HUDEP-2 (cell line): ENCODE measurements around the gene TTC16.

Source experiments
- DNase-seq, 76 experiments: peaks; one replicate each; lab custom pipeline; 2025; ENCODE audit not compliant: unreplicated experiment in 76 of 76; lab: John Stamatoyannopoulos, UW

TTC16 gene

DNA sequence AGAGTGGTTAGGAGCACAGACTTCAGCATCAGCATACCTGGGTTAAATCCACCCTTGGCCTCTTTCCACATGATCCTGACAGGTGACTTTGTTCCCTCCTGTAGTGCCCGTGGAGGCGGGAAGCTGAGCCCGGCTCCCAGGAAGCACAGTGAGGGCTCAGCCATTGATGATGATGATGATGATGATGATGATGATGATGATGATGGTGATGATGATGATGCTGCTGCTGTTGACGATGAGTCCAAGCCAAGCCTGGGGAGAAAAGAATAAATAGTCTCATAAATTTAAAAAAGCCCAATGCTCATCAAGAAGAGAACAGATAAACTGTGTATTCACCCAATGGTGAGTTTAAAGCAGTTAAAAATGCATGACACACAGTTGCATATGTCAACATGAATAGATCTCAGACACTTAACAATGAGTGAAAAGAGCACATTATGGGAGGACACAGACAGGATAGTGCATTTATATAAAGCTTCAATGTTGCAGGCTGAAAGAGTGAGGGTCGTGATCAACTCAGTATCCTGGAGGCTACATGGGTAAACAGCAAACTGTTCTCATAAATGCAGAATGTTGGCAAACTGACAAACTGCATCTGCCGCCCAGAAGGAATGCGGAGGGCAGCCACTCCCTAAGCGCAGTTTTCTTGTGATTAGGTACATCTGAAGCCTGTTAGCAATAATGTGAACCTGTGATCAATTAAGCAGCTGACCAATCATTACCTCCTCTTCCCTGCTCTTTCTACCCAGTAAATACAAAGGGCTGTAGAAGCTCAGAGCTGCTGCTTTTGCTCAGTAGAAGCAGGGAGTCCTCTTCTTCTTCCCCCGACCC is 20.8 kb upstream of the TTC16 start:
- no peak for DNase-seq

- no peak for DNase-seq
Observed at GRCh38 chr9:127697575-127697974, 18.3 kb upstream of the TTC16 start.

- no peak for DNase-seq
Observed at GRCh38 chr9:127698386-127698785, 17.5 kb upstream of the TTC16 start.

GRCh38 chr9:127698985-127699670 is 16.8 kb upstream of the TTC16 start:
- peak in 66 of 76 experiments; percentile 11 to 93 (median 80) for DNase-seq

DNA sequence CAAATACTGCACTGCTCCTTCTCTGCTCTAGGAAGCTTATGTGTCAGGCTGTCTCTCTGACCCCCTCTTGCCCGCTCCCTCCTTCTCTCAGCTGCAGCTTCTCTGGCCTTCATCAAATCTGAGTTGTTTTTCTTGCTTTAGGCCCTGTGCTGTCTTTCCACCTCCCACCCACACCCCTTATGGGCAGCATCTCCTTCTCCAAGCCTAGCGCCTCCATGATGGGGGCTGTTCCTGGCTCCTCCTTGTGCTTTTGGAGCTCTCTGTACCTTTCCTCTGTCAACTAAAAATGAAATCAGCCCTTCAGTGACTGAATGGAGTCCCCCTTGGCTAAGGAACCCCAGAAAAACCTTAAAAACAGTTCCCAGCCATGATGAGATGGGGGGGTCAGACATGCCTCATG is 15.7 kb upstream of the TTC16 start:
- DNase-seq: no peak

GRCh38 chr9:127700594-127701255 is 15.2 kb upstream of the TTC16 start:
- no peak for DNase-seq

GRCh38 chr9:127703289-127703946 is 12.5 kb upstream of the TTC16 start:
- DNase-seq: no peak

DNA sequence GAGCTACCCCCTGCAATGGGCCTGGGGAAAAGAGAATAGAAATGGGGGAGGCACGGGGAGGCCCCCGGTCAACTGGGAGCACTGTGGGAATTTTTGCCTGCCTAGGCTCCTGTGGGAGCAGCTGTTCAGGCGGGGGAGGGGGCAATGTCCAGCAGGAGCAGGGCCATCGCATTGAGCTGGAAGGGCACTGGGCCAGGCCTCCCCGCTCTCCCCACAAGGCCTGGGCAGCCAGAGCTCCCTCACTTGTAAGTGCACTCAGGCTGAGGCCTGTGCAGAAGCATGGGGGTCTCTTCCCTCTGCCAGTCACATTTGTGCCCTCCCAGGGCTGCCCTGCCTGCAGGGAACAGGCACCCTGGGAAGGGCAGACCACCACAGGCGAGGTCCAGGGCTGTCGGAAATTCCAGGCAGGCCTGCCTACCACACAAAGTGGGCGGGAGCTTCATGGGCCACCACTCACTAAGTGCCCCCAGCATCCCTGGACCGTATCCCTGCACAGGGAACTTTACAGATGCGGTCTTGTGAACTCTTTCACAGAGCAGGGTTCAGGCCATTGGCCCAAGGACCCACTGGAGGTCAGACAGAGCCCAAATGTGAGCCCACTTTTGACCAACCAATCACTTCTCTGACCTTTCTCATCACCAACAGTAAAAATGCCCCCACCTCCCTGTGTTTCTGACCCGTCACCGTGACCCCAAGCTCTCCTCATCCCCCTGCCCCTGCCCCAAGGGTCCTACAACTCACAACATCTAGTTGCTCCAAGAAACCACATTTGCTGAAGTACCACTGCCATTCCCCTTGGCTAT is 10.1 kb upstream of the TTC16 start:
- no peak for DNase-seq

- no peak for DNase-seq
Observed at GRCh38 chr9:127706836-127707241, 9.0 kb upstream of the TTC16 start, which contains the start of gene CFAP157. TSS of gene CFAP157 (plus strand) at chr9:127706988. CDS start at chr9:127707032, 44 bp downstream.

DNA sequence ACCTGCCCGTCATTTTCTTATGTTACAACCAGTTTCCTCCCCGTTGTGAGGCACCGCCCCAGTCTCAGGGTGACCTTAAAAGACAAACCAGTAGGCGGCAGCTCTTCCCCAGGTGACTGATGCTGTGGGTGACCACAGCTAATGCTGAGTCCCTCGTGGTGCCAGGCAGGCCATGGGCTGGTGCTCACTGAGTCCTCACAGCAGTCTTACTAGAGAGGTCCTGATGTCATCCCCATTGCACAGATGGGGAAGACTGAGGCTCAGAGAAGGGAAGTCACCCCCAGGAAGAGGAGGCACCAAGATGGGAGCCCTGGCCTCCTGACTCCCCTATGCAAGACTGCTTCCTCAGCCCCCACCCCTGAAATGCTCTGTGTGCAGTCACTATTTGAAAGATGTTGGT is 8.1 kb upstream of the TTC16 start:
- DNase-seq: peak in 2 of 76 experiments; percentile 2 to 6

DNA sequence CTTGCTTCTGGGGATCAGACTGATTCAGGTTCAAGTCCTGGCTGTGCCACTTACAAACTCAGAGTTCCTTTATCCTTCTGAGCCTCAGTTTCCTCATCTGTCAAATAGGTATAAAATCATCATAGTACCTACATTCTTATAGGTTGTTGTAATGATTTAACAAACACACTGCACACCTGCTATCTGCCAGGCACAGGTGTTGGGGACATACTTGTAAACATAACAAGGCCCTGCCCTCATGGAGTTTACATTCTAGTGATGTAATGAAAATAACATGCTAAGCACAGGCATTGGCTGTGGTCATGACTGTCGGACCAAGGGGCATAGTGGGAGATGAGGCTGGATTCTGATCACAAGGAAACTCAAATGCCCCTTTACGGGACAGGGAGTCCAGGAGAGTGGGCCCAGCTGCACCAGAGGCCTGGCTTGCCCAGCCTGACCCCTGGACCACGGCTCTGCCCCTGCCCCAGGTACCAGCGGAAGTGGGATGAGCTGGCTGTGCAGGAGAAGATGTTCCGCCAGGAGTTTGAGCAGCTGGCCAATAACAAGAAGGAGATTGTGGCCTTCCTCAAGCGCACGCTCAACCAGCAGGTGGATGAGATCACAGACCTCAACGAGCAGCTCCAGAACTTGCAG is 6.8 kb upstream of the TTC16 start:
- no peak for DNase-seq

GRCh38 chr9:127710204-127710783 is 5.6 kb upstream of the TTC16 start:
- DNase-seq: no peak

DNA sequence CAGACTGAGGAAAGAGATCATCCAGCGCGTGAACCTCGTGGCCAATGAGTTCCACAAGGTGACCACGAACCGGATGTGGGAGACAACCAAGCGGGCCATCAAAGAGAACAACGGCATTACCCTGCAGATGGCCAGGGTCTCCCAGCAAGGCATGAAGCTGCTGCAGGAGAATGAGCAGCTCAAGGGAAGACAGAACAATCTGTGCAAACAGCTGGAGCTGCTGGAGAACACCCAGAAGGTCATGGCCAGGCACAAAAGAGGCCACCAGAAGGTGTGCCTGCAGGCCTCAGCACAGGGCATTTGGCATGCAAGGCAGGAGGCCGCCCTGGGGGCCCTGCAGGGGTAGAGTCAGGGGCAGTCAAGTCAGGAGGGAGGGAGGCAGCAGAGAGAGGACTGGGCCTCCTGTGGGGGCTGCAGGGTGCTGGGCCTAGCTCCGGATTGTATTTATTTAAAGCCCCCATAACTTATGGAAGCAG is 4.6 kb upstream of the TTC16 start:
- no peak for DNase-seq

- no peak for DNase-seq
Observed at GRCh38 chr9:127711831-127712274, 4.0 kb upstream of the TTC16 start.

DNA sequence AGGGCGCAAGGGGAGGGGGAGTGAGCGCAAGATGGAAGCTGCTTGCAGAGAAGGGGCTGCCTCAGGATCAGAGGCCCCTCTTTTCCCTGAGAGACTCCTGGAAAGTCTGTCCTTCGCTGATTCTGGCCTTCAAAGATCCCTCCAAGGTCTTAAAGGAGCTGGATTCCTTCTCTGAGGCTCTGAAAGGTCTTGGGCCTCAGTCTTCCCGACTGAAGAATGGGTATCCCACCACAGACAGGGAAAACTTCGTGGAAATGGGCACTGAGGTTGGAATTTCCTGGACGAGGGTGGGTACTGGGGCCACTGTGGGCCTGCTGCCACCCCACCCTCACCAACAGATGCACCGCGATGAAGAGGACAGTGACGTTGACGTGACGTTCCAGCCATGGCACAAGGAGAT is 3.5 kb upstream of the TTC16 start:
- DNase-seq: no peak

DNA sequence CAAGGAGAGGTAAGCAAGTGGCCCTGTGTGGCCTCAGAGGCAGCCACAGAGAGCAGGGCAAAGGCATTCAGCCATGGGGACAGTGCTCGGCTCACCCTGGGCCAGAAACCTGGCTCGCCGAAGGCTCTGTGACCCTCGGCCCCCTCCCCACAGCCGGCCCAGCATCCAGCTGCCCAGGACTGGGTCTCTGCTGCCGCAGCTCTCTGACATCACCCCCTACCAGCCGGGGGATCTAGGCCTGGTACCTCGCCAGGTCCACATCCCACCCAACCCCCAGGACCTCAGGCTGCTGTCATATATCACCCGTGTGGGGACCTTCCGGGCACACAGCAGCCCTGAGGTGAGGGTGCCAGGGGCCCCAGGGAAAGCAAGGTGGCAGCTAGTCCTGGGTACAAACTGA is 3.0 kb upstream of the TTC16 start:
- no peak for DNase-seq

- DNase-seq: no peak
Observed at GRCh38 chr9:127714020-127714750, 1.7 kb upstream of the TTC16 start.

DNA sequence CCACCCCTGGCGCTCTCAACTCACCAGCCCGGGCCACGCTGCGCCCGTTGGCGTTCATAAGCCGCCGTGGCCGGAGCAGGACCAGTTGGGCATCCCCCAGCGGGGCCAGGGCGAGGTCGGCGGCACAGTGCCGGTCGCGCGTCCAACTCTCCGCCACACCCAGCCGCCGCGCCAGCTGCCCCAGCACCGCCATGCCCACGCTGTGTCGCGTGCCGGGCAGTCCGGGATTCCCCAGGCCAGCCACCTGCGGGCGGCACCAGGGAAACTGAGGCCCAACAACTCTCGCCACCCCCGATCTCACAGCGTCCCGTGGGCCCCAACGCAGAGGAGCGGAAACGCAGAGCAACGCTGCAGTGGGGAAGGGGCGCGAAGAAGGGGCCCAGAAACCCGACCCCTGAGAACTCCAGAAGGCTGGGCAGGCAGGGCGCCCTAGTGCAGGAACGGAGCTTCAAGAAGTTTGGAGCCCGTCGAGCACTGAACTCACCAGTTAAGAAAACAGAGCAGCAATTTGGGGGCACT is 869 bp upstream of the TTC16 start:
- peak in 9 of 76 experiments; percentile 3 to 37 (median 12) for DNase-seq
